Prostate gland (tissue), 2 donors: ENCODE data around the gene DLGAP1.

Experiments used
- CTCF ChIP-seq, 4 experiments: fragments of 200-600 bp in 2 of 4; fragments of 450-650 bp in 2 of 4; sonication (generic) in 2 of 4; IDR thresholded peaks; 1 replicate in 3 of 4; 2 replicates in 1 of 4; pipeline ENCODE4 v1.5.1; 2016 to 2019; ENCODE audit warnings: antibody characterized with exemption in 4 of 4, mild to moderate bottlenecking in 2 of 4, moderate library complexity in 2 of 4
- POLR2A ChIP-seq: fragments of 450-650 bp; IDR thresholded peaks from one replicate; pipeline ENCODE4 v1.6.1; 2016; ENCODE audit warnings: antibody characterized with exemption, mild to moderate bottlenecking
- POLR2AphosphoS5 ChIP-seq: sonication (generic); formaldehyde crosslinking; IDR thresholded peaks from one replicate; pipeline ENCODE4 v1.6.1; 2017; ENCODE audit warnings: antibody characterized with exemption

GRCh38 chr18:3675446-3675845, 779.7 kb downstream of the DLGAP1 start:
- TF ChIP-seq CTCF (IDR thresholded peaks at IDR 0.05), result no peak
- TF ChIP-seq POLR2A, result no peak
- no peak for TF ChIP-seq POLR2AphosphoS5
